Prostate gland (tissue), 2 donors: ENCODE results near the gene RBPJ.

ENCODE experiments used
- POLR2A ChIP-seq: fragments of 450-650 bp; IDR thresholded peaks from one replicate; pipeline ENCODE4 v1.6.1; 2016; ENCODE audit warnings: antibody characterized with exemption, mild to moderate bottlenecking
- POLR2AphosphoS5 ChIP-seq: sonication (generic); formaldehyde crosslinking; IDR thresholded peaks from one replicate; pipeline ENCODE4 v1.6.1; 2017; ENCODE audit warnings: antibody characterized with exemption
- TF ChIP-seq, protein P1 (sequence below), 4 experiments: fragments of 200-600 bp in 2 of 4; fragments of 450-650 bp in 2 of 4; sonication (generic) in 2 of 4; IDR thresholded peaks; 1 replicate in 3 of 4; 2 replicates in 1 of 4; pipeline ENCODE4 v1.5.1; 2016 to 2019; ENCODE audit warnings: antibody characterized with exemption in 4 of 4, mild to moderate bottlenecking in 2 of 4, moderate library complexity in 2 of 4

DNA sequence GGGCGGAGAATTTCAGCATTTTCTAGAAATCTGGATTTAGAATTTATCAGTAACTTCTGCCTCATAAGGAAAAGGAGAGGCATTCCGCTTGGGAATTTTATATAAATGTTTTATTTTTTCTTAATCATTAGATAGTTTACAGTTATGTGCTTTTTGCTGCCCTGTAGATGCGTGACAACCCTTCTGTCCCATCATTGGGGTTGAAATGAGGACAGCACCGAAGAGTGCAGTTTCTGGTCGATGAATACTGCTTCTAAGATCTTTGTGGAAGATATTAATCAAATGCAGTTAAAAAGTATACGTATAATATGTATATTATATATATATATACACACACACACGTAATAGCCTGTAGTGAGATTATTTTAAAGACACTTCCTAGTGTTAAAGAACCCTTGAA is 1.5 kb downstream of the RBPJ start:
- TF ChIP-seq, protein P1, sequence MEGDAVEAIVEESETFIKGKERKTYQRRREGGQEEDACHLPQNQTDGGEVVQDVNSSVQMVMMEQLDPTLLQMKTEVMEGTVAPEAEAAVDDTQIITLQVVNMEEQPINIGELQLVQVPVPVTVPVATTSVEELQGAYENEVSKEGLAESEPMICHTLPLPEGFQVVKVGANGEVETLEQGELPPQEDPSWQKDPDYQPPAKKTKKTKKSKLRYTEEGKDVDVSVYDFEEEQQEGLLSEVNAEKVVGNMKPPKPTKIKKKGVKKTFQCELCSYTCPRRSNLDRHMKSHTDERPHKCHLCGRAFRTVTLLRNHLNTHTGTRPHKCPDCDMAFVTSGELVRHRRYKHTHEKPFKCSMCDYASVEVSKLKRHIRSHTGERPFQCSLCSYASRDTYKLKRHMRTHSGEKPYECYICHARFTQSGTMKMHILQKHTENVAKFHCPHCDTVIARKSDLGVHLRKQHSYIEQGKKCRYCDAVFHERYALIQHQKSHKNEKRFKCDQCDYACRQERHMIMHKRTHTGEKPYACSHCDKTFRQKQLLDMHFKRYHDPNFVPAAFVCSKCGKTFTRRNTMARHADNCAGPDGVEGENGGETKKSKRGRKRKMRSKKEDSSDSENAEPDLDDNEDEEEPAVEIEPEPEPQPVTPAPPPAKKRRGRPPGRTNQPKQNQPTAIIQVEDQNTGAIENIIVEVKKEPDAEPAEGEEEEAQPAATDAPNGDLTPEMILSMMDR (IDR thresholded peaks at IDR 0.05) = no peak
- TF ChIP-seq POLR2AphosphoS5 = no peak
- no peak for TF ChIP-seq POLR2A
